Activated CD4-positive, alpha-beta T cell treated with anti-CD3 and anti-CD28 coated beads for 1 hour (primary cell): ENCODE results near the gene PCDHGC3.
"Not testable (repeated sequence)": the region's sequence is repeated elsewhere in the genome, so short reads cannot be mapped to it uniquely, and the experiment has no call there.

Experiments used
- DNase-seq: peaks from one replicate; pipeline ENCODE4 v3.0.0-alpha.2; 2020

Gene PCDHGC3

GRCh38 chr5:141475625-141476131 is at the start of gene PCDHGC3:
TSS of gene PCDHGC3 (plus strand) at chr5:141475966. CDS start at chr5:141476117, 151 bp downstream.
- DNase-seq = no peak

GRCh38 chr5:141427783-141428426 is 47.9 kb upstream of the PCDHGC3 start:
- no peak for DNase-seq

GRCh38 chr5:141430332-141431113 is 45.2 kb upstream of the PCDHGC3 start, which contains the start of gene PCDHGA12:
TSS of gene PCDHGA12 (plus strand) at chr5:141430507. CDS start at chr5:141430760, 253 bp downstream.
- DNase-seq = no peak

- no peak for DNase-seq
Measured at GRCh38 chr5:141431286-141431685, 44.5 kb upstream of the PCDHGC3 start.

- not testable (repeated sequence) for DNase-seq
Measured at GRCh38 chr5:141432308-141432707, 43.5 kb upstream of the PCDHGC3 start.

GRCh38 chr5:141432726-141433125 is 43.0 kb upstream of the PCDHGC3 start:
- not testable (repeated sequence) for DNase-seq

GRCh38 chr5:141434006-141434405 is 41.8 kb upstream of the PCDHGC3 start:
- DNase-seq = no peak

- no peak for DNase-seq
Measured at GRCh38 chr5:141437221-141437620, 38.5 kb upstream of the PCDHGC3 start.

GRCh38 chr5:141439411-141440141 is 36.2 kb upstream of the PCDHGC3 start:
- no peak for DNase-seq

GRCh38 chr5:141440341-141440740 is 35.4 kb upstream of the PCDHGC3 start:
- DNase-seq = no peak

GRCh38 chr5:141441571-141442170 is 34.1 kb upstream of the PCDHGC3 start:
- DNase-seq = no peak

GRCh38 chr5:141465351-141465750 is 10.4 kb upstream of the PCDHGC3 start:
- DNase-seq = no peak

- no peak for DNase-seq
Measured at GRCh38 chr5:141476132-141476911, 556 bp downstream of the PCDHGC3 start.

- no peak for DNase-seq
Measured at GRCh38 chr5:141477044-141477575, 1.3 kb downstream of the PCDHGC3 start.

- DNase-seq = no peak
Measured at GRCh38 chr5:141477815-141478214, 2.0 kb downstream of the PCDHGC3 start.

- DNase-seq = no peak
Measured at GRCh38 chr5:141478321-141478945, 2.7 kb downstream of the PCDHGC3 start.

- DNase-seq = no peak
Measured at GRCh38 chr5:141479776-141480175, 4.0 kb downstream of the PCDHGC3 start.

- no peak for DNase-seq
Measured at GRCh38 chr5:141483902-141484301, 8.1 kb downstream of the PCDHGC3 start.

- no peak for DNase-seq
Measured at GRCh38 chr5:141484310-141484640, 8.5 kb downstream of the PCDHGC3 start.

GRCh38 chr5:141484641-141485311 is 9.0 kb downstream of the PCDHGC3 start, which contains the start of gene PCDHGC4:
TSS of gene PCDHGC4 (plus strand) at chr5:141485030. CDS start at chr5:141485174, 144 bp downstream.
- no peak for DNase-seq
